OCI-LY7 (cell line): ENCODE data around the gene FAM110D. TPM values are rescaled to one million over a fixed set of nuclear protein-coding genes. Genes with fewer than 3 reads are reported as not detected.

Experiments
- Bru-seq: library from RNA; stranded (reverse); fragments of 400-500 nt; gene quantifications from one replicate; lab custom pipeline; 2021; lab: Mats Ljungman, UMichigan
- BruChase-seq, 2 experiments: library from RNA; stranded (reverse); fragments of 400-500 nt; gene quantifications; one replicate each; lab custom pipeline; 2021; lab: Mats Ljungman, UMichigan
- BruUV-seq: library from RNA; stranded (reverse); fragments of 400-500 nt; replicated peaks from 2 replicates; lab custom pipeline; 2021; lab: Mats Ljungman, UMichigan
- CTCF ChIA-PET: fragments of 300-600 bp; sonication (Branson Sonifier 250); formaldehyde crosslinking; loops from one replicate; lab custom pipeline; 2022; ENCODE audit warnings: antibody characterized with exemption; ENCODE audit not compliant: unreplicated experiment; lab: Charles Lee
- POLR2A ChIA-PET: fragments of 300-600 bp; sonication (Branson Sonifier 250); formaldehyde crosslinking; loops from one replicate; lab custom pipeline; 2022; ENCODE audit warnings: antibody characterized with exemption; lab: Charles Lee
- DNase-seq: peaks from one replicate; pipeline ENCODE4 v3.0.0-alpha.2; 2015; ENCODE audit warnings: low spot score
- H2AFZ ChIP-seq: fragments of 200-600 bp; sonication (generic), shearing (Covaris generic); 2 replicates; pipeline ENCODE4 v1.6.1; 2014; ENCODE audit warnings: mild to moderate bottlenecking, antibody characterized with exemption, low read length, moderate library complexity
- H3K27ac ChIP-seq: fragments of 200-600 bp; sonication (generic); 2 replicates; pipeline ENCODE4 v1.5.1; 2014; ENCODE audit warnings: mixed run types, low read depth, mild to moderate bottlenecking, moderate library complexity, low read length, inconsistent platforms; ENCODE audit not compliant: poor library complexity, severe bottlenecking
- H3K36me3 ChIP-seq: fragments of 200-600 bp; sonication (generic); 2 replicates; pipeline ENCODE4 v1.6.1; 2014; ENCODE audit warnings: mild to moderate bottlenecking, antibody characterized with exemption, low read length, moderate library complexity, mixed read lengths; ENCODE audit not compliant: insufficient read depth
- H3K4me1 ChIP-seq: fragments of 200-600 bp; sonication (generic); 2 replicates; pipeline ENCODE4 v1.5.1; 2014; ENCODE audit warnings: mild to moderate bottlenecking, low read length; ENCODE audit not compliant: insufficient read depth, poor library complexity, severe bottlenecking
- H3K4me2 ChIP-seq: fragments of 200-600 bp; sonication (generic); 2 replicates; pipeline ENCODE4 v1.6.1; 2014; ENCODE audit warnings: mild to moderate bottlenecking, low read length
- H3K4me3 ChIP-seq: fragments of 200-600 bp; sonication (generic); 2 replicates; pipeline ENCODE4 v1.5.1; 2014; ENCODE audit warnings: mild to moderate bottlenecking, low read depth, low read length; ENCODE audit not compliant: poor library complexity, severe bottlenecking
- H3K79me2 ChIP-seq: fragments of 200-600 bp; sonication (generic); 2 replicates; pipeline ENCODE4 v1.6.1; 2016; ENCODE audit warnings: low read depth, mild to moderate bottlenecking, low read length, moderate library complexity, mixed read lengths; ENCODE audit not compliant: insufficient read depth
- H3K9me2 ChIP-seq: fragments of 200-600 bp; sonication (generic); 2 replicates; pipeline ENCODE4 v1.6.1; 2016; ENCODE audit warnings: mild to moderate bottlenecking, low read length, mixed read lengths; ENCODE audit not compliant: insufficient read depth
- H3K9me3 ChIP-seq: fragments of 200-600 bp; sonication (generic); 2 replicates; pipeline ENCODE4 v1.6.1; 2014; ENCODE audit warnings: mild to moderate bottlenecking, mixed run types, low read length, mixed read lengths
- H4K20me1 ChIP-seq: fragments of 200-600 bp; sonication (generic); 2 replicates; pipeline ENCODE4 v1.6.1; 2014; ENCODE audit warnings: mild to moderate bottlenecking, antibody characterized with exemption, low read length, moderate library complexity, mixed read lengths; ENCODE audit not compliant: insufficient read depth
- CTCF ChIP-seq: fragments of 200-600 bp; sonication (generic); conservative IDR thresholded peaks from 2 replicates; pipeline ENCODE4 v1.5.1; 2014; ENCODE audit warnings: mild to moderate bottlenecking, antibody characterized with exemption, low read length, moderate library complexity, mixed read lengths
- EZH2phosphoT487 ChIP-seq: fragments of 200-600 bp; sonication (generic); IDR thresholded peaks from 2 replicates; pipeline ENCODE4 v1.6.1; 2018; ENCODE audit warnings: low read depth, borderline replicate concordance, mild to moderate bottlenecking, mixed run types, antibody characterized with exemption, low read length, moderate library complexity, mixed read lengths
- intact Hi-C: fragments of 100-400 bp; cut with micrococcal nuclease; formaldehyde crosslinking; loops from one replicate; pipeline ENCODE4 v1.10.0; 2022; ENCODE audit not compliant: unreplicated experiment
- long read RNA-seq: library from polyadenylated mRNA; stranded (forward); transcript quantifications from one replicate; pipeline ENCODE4 v2.0.0, GENCODE V29; 2022
- total RNA-seq, 2 experiments: library from RNA; depleted of rRNA in 1 of 2; stranded (reverse); fragments of >200 nt in 1 of 2; shearing (Covaris generic) in 1 of 2; gene quantifications; 2 replicates each; pipeline ENCODE4 v1.2.3, GENCODE V29; 2014 to 2022

The FAM110D gene
- total RNA-seq (2014; rRNA removed; shearing (Covaris generic)) (not detected in 2 replicates), total RNA-seq (2022) (0.11 TPM in 1 of 2 replicates, not detected in the other), Bru-seq, nascent RNA (not detected), BruChase-seq, experiment 1, labeled RNA remaining after a 6-hour chase (not detected), BruChase-seq, experiment 2, labeled RNA remaining after a 2-hour chase (not detected)
- long read RNA-seq, result 0 reads

- H3K36me3 ChIP-seq, result no peaks in the 10 kb centered on the region
- H3K4me1 ChIP-seq, result peaks cover 11% of the 10 kb centered on the region
- DNase-seq, result no peak
- no peak within 1 kb of the TSS for H3K4me2 ChIP-seq
- CTCF ChIA-PET, result no interaction called here
- no TSS peak for BruUV-seq
- no peak within 1 kb of the TSS for H3K27ac ChIP-seq
- POLR2A ChIA-PET, result no interaction called here
- no peaks in the 10 kb centered on the region for H4K20me1 ChIP-seq
- intact Hi-C loops, result no loop called here
- no peaks in the 10 kb centered on the region for H3K79me2 ChIP-seq
- no peaks in the 10 kb centered on the region for H3K9me2 ChIP-seq
- no peak within 1 kb of the TSS for H2AFZ ChIP-seq
- no peaks in the 10 kb centered on the region for H3K9me3 ChIP-seq
- no peak for TF ChIP-seq CTCF
- no peak for TF ChIP-seq EZH2phosphoT487
- no peak within 1 kb of the TSS for H3K4me3 ChIP-seq
These were observed at the start of gene FAM110D for GRCh38 chr1:26158908-26159742. FAM110D (plus strand) TSS chr1:26159079; CDS start chr1:26161292, 2,213 bp downstream.

- TF ChIP-seq EZH2phosphoT487, result no peak
- no peak for TF ChIP-seq CTCF
- Histone ChIP-seq H3K27ac (no peak overlapping the region), H2AFZ (no peak overlapping the region), H3K9me2 (no peaks in the 10 kb centered on the region), H3K36me3 (peaks cover 7% of the 10 kb centered on the region; the same call in 1 of the 2 replicates), H4K20me1 (peaks cover 2% of the 10 kb centered on the region; the same call in 1 of the 2 replicates), H3K4me1 (peaks cover 31% of the 10 kb centered on the region), H3K4me2 (peak overlapping the region; percentile 92), H3K79me2 (peaks cover 15% of the 10 kb centered on the region; the same call in 1 of the 2 replicates), H3K4me3 (no peak overlapping the region), H3K9me3 (no peaks in the 10 kb centered on the region)
- intact Hi-C loops, result loop anchor here (2.0 to 10.0 kb wide), 3 partner anchors 125 to 305 kb away; partner anchors contain the start of genes CEP85 and LIN28A
- DNase-seq, result no peak
- ChIA-PET POLR2A (no interaction called here), CTCF (no interaction called here)
- BruUV-seq, result TSS peak; percentile 78
These were observed 49.4 kb upstream of the FAM110D start for GRCh38 chr1:26109229-26110164.
